ENCODE data around the gene LTB4R2.

DNA sequence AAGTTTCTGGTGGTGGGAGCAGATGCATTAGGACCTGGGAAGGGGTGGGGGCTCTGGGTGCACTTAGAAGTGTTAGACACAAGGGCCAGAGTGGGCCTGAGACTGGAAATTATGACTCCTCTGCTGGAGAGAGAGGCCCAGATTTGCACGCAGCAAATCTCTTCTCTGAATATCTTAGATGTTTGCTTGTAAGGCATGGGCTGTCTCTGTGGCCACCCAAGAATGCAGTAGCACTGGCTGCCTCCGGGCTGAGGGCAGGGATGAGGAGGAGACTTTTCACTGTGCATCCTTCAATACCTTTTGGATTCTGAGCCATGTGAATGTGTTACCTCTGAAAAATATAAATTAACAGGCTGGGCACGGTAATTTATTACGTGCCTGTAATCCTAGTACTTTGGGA, 24.6 kb upstream of the LTB4R2 start:
- TF ChIP-seq, protein P1, sequence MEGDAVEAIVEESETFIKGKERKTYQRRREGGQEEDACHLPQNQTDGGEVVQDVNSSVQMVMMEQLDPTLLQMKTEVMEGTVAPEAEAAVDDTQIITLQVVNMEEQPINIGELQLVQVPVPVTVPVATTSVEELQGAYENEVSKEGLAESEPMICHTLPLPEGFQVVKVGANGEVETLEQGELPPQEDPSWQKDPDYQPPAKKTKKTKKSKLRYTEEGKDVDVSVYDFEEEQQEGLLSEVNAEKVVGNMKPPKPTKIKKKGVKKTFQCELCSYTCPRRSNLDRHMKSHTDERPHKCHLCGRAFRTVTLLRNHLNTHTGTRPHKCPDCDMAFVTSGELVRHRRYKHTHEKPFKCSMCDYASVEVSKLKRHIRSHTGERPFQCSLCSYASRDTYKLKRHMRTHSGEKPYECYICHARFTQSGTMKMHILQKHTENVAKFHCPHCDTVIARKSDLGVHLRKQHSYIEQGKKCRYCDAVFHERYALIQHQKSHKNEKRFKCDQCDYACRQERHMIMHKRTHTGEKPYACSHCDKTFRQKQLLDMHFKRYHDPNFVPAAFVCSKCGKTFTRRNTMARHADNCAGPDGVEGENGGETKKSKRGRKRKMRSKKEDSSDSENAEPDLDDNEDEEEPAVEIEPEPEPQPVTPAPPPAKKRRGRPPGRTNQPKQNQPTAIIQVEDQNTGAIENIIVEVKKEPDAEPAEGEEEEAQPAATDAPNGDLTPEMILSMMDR (IDR thresholded peaks at IDR 0.05), result no peak
- TF ChIP-seq POLR2A (IDR thresholded peaks at IDR 0.05), result no peak

Measured in lower leg skin (tissue), 3 donors.